ENCODE results near the gene PMIS2.

DNA sequence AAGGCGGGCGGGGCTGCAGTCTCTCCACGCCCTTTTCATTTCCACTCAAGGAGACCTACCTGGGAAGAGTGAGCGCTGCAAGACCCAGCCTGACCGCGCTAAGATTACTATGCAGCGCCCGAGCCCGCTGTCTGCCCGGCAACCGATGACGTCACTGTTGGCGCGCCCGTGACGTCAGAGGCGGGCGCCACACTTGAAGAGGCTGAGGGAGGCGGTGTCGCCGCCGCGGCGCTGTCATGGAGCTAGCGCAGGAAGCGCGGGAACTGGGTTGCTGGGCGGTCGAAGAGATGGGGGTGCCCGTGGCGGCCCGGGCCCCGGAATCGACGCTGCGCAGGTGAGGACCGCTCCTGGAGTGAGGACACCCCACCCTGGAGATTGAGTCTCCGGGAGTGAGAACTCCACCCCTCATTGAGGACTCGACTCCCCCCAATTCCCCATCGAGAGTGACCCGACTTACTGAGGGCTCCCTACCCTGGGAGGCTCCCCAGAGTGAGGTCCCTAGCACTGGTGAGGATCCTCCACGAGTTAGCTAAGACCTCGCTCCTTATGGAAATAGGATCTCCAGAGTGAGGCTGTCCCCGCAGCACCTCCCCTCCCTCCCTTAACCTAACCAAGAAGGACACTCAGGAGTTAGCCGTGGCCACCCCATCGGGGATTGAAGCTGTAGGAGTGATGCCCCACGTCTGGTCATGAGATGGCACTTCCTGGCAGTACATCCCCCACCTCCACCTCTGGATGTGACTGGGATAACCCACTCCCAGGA lies 26.8 kb downstream of the PMIS2 start, which contains the start of gene HAUS5:
- TF ChIP-seq POLR2AphosphoS5 (IDR thresholded peaks at IDR 0.05; ENCODE audit: low read depth, low read length), result peak; percentile 69
- TF ChIP-seq POLR2A (IDR thresholded peaks at IDR 0.05; ENCODE audit: low read depth, low read length), result peak; percentile 65

Data from GM12891 (cell line).